ENCODE data around the gene C2CD4D. TPM values are rescaled to one million over a fixed set of nuclear protein-coding genes. Genes with fewer than 3 reads are reported as not detected.

Gene C2CD4D
- total RNA-seq, 1 experiment from 2014 or later, result not detected

DNA sequence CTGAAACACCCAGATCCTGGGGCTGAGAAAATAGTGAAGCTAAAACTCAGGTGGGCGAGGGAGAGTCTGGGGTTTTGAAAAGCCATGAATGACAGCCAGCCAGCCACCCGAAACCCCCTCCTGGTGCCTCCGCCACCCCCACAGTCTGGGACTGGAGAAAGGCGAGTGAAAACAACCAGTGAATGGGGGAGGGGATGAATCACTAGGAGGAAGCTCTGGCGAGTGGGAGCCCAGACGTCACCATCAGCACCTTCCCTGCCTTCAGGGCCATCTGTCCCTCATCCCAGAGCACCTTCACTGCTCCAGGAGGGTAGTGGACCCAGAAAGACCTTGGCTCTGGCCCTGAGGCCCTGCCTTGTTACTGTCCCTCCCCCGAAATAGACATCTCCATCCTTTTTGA, 17.2 kb downstream of the C2CD4D start:
- Histone ChIP-seq H3K4me3 (no peak overlapping the region), H3K4me1 (replicated peaks) (no peaks in the 10 kb centered on the region), H3K36me3 (no peaks in the 10 kb centered on the region), H3K27me3 (replicated peaks) (no peaks in the 10 kb centered on the region), H3K9me3 (replicated peaks) (no peaks in the 10 kb centered on the region), H3K27ac (no peak overlapping the region)
- DNase-seq (ENCODE audit: low read depth in 1 of 2, low spot score in 2 of 2), result no peak

DNA sequence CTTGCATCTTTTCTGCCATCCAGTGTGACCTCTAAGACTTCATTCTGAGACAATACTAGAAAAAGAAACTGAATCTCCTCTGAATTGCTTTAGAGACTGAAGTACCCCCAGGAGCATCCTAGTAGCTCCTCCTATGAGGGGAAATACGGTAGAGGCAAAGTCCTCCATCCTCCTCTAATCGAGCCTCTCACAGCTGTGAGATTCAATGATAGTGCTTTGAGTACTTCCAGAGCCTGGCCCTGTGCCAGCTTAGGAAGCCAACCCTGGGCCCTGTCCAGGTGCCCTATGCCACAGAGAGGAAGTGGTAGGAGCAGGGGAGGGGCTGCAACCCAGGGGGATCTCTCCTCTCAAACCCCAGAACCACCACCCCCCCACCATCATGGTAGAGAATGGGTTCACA, 18.7 kb downstream of the C2CD4D start:
- H3K27me3 ChIP-seq (replicated peaks), result no peaks in the 10 kb centered on the region
- no peak overlapping the region for H3K27ac ChIP-seq
- H3K4me1 ChIP-seq (replicated peaks), result no peaks in the 10 kb centered on the region
- no peaks in the 10 kb centered on the region for H3K9me3 ChIP-seq (replicated peaks)
- no peak overlapping the region for H3K4me3 ChIP-seq
- H3K36me3 ChIP-seq, result no peaks in the 10 kb centered on the region
- DNase-seq (ENCODE audit: low read depth in 1 of 2, low spot score in 2 of 2), result no peak

DNA sequence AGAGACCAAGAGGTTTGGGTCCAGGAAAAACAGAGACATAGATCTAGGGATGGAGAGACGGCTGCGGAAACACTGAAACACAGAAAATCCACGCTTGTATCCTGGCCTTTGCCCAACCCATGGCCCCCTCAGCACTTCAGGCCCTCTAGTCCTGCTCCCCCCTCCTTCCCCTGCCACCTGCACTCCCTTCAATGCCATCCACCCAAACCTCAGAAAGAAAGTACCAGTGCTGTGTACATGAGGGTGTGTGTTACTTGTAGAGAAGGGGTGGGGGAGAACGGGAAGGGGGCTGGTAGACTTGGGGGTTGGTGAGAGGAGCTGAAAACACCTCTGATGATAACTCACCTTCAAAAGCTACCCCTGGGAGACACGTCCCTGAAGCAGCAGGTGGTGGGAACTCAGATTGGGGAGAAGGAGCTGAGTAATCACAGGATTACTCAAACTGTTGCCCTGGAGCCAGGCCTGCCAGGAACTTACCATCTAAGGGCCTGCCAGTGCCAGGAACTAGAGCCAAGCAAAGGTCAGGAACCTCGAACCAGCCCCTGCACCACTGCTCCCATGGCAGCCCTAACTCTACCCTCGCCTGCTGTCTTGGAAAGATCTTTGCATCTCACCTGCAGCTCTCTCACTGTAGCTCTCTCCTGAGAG, 19.5 kb downstream of the C2CD4D start:
- DNase-seq (ENCODE audit: low read depth in 1 of 2, low spot score in 2 of 2), result no peak
- Histone ChIP-seq H3K9me3 (replicated peaks) (no peaks in the 10 kb centered on the region), H3K36me3 (no peaks in the 10 kb centered on the region), H3K27me3 (replicated peaks) (no peaks in the 10 kb centered on the region; the same call in 1 of the 2 replicates), H3K27ac (no peak overlapping the region), H3K4me1 (replicated peaks) (no peaks in the 10 kb centered on the region), H3K4me3 (no peak overlapping the region)

DNA sequence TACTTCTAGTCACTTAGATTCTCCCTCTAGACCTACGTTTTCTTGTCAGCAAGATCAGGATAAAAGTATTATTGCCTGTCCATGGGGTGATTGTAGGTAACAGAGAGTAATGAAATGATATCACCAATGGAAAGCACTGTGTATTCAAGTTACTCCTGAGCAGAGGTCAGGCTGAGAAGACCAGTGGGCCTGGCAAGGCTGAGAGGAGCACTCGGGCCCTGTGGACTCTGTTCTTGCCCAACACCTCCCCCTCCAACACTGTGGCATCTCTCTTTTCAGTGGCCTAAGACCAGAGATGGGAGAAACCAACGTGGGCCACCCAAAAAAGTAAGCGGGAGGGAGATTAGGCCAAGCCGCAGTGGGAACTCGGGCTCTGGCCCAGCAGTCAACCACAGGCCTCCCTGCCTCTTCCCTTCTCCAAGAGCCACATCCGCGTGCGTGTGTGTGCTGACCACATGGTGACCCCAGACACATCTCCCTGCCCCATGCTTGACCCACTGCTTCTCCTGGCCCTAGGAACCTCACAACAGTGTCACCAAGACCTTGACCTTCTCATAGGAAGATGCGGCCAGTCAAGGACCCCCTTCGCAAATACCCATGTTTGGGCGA, 20.3 kb downstream of the C2CD4D start:
- Histone ChIP-seq H3K27ac (no peak overlapping the region), H3K27me3 (replicated peaks) (no peaks in the 10 kb centered on the region; the same call in 1 of the 2 replicates), H3K36me3 (no peaks in the 10 kb centered on the region), H3K4me1 (replicated peaks) (no peaks in the 10 kb centered on the region), H3K4me3 (no peak overlapping the region), H3K9me3 (replicated peaks) (no peaks in the 10 kb centered on the region)
- DNase-seq (ENCODE audit: low read depth in 1 of 2, low spot score in 2 of 2), result no peak

DNA sequence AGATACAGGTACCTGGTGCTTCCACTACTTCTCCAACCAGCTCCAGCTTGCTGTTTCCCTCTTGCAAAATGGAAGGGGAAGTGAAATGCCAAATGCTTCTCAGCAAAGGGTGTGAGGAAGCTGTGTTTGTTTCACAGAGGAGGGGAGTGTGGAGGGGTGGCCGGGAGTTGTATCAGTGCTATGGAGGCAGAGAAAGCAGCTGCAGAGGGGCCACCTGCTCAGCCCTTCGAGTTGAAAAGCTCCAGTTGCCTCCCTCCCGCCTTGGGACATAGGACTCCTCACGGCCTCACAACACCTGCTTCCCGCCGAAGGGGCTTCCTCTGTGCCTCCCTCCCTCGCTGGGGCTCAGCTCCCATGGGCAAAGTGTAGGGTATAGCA, 22.3 kb downstream of the C2CD4D start:
- no peak overlapping the region for H3K27ac ChIP-seq
- no peaks in the 10 kb centered on the region for H3K36me3 ChIP-seq
- H3K4me1 ChIP-seq (replicated peaks), result no peaks in the 10 kb centered on the region
- H3K4me3 ChIP-seq, result no peak overlapping the region
- H3K9me3 ChIP-seq (replicated peaks), result no peaks in the 10 kb centered on the region
- H3K27me3 ChIP-seq (replicated peaks), result no peaks in the 10 kb centered on the region; the same call in 1 of the 2 replicates
- no peak for DNase-seq (ENCODE audit: low read depth in 1 of 2, low spot score in 2 of 2)

DNA sequence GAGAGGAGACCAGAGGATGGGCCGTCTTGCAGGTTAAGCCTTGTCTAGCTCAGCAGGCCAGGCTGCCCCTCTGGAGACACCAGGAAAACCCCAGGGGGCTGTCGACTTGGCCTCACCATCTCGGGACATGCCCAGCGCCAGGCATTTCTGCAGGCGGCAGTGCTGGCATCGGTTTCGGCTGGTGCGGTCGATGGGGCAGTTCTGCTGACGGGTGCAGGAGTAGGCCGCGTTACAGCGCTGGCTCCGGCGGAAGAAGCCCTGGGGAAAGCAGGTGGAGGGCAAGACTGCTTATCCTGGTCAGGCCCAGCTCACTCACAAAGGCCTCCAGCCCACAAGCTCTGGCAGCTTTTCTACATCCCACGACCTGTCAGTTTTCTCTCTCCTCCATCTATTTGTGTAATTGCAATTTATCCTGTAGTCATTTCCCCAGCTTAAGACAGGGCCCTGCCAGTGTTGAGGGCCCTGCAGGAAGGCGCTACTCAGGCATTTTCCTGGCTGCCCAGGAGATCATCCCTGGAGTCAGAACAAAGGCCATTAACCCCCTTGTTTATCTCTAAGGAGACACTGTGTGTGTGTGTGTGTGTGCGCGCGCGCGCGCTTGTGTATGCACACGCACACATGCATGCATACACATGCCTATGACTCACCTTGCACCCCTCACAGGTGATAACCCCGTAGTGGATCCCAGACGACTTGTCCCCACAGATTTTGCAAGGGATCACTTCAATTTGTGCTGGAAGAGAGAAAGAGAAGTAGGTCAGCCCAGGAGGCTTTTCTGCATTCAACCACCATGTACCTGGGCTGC, 22.9 kb downstream of the C2CD4D start:
- Histone ChIP-seq H3K27ac (no peak overlapping the region), H3K9me3 (replicated peaks) (no peaks in the 10 kb centered on the region), H3K4me3 (no peak overlapping the region), H3K36me3 (no peaks in the 10 kb centered on the region), H3K4me1 (replicated peaks) (no peaks in the 10 kb centered on the region), H3K27me3 (replicated peaks) (no peaks in the 10 kb centered on the region; the same call in 1 of the 2 replicates)
- no peak for DNase-seq (ENCODE audit: low read depth in 1 of 2, low spot score in 2 of 2)

DNA sequence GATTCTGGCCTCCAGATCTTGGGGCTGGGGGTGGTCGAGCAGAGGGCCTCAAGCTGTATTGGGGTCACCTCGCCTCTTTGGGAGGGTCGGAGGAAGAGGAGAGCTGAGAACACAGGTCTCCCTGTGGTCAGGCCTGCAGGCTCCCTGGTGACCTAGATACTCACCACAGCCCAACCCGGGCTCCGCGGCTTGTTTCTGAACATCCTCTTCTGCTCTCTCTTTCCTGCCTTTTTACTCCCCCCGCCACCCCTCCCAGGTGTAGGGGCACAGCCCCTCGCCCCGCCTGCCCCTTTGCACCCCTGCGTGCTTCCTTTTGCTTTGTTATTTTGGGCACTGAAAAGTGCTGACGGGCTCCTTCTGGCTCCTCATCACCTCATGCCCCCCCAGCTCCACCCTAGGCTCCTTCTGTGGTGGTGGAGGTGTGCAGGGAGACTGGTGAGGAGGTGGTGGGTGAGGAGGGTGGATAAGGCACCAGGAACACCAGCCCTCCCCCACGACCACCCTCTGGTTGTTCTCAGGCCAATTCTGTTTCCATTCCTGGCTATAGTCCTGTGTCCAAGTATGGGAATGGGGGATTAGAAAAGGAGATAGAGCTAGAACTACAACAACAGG, 23.8 kb downstream of the C2CD4D start:
- Histone ChIP-seq H3K27ac (no peak overlapping the region), H3K9me3 (replicated peaks) (no peaks in the 10 kb centered on the region), H3K27me3 (replicated peaks) (no peaks in the 10 kb centered on the region; the same call in 1 of the 2 replicates), H3K4me3 (no peak overlapping the region), H3K36me3 (no peaks in the 10 kb centered on the region), H3K4me1 (replicated peaks) (no peaks in the 10 kb centered on the region)
- no peak for DNase-seq (ENCODE audit: low read depth in 1 of 2, low spot score in 2 of 2)

DNA sequence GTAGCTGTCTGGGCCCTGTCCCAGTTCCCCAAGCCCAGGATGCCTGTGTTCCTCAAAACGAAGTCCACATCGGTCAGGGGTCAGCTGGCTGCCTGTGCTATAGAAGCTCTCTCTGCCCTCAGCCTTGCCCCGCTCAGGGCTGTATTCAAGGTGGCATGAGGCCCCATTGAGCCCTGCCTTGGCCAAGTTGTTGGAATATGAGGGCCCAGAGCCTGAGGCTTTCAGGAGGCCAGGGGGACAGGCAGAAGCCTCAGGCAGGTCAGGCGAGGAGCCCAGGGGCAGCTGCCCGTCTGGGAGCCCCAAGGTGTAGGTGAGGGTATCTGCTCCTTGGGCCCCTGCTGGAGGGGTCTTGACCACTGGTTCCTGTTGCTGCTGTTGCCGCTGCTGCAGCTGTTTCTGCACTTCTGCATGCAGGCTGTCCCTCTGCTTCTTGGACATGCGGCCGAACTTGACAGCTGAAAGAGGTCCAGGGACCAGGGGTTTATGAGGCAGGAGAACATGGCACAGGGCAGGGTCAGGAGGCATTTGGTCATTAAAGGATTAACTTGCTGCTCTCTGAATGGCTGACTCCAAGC, 24.6 kb downstream of the C2CD4D start:
- Histone ChIP-seq H3K27ac (no peak overlapping the region), H3K9me3 (replicated peaks) (no peaks in the 10 kb centered on the region), H3K36me3 (no peaks in the 10 kb centered on the region), H3K4me1 (replicated peaks) (no peaks in the 10 kb centered on the region; the same call in 1 of the 2 replicates), H3K27me3 (replicated peaks) (no peaks in the 10 kb centered on the region; the same call in 1 of the 2 replicates), H3K4me3 (no peak overlapping the region)
- no peak for DNase-seq (ENCODE audit: low read depth in 1 of 2, low spot score in 2 of 2)

GRCh38 chr1:151814426-151814825, 25.2 kb downstream of the C2CD4D start:
- Histone ChIP-seq H3K36me3 (no peaks in the 10 kb centered on the region), H3K4me1 (replicated peaks) (peaks cover 5% of the 10 kb centered on the region; the same call in 1 of the 2 replicates), H3K4me3 (no peak overlapping the region), H3K27me3 (replicated peaks) (no peaks in the 10 kb centered on the region; the same call in 1 of the 2 replicates), H3K27ac (no peak overlapping the region), H3K9me3 (replicated peaks) (no peaks in the 10 kb centered on the region)
- no peak for DNase-seq (ENCODE audit: low read depth in 1 of 2, low spot score in 2 of 2)

- H3K27ac ChIP-seq, result no peak overlapping the region
- no peak for DNase-seq (ENCODE audit: low read depth in 1 of 2, low spot score in 2 of 2)
- H3K9me3 ChIP-seq (replicated peaks), result no peaks in the 10 kb centered on the region
- no peaks in the 10 kb centered on the region for H3K36me3 ChIP-seq
- H3K4me3 ChIP-seq, result no peak overlapping the region
- no peaks in the 10 kb centered on the region; the same call in 1 of the 2 replicates for H3K27me3 ChIP-seq (replicated peaks)
- H3K4me1 ChIP-seq (replicated peaks), result peaks cover 5% of the 10 kb centered on the region; the same call in 1 of the 2 replicates
These were observed 26.2 kb downstream of the C2CD4D start for GRCh38 chr1:151813271-151813977.

GRCh38 chr1:151811181-151811580, 28.4 kb downstream of the C2CD4D start:
- H3K4me1 ChIP-seq (replicated peaks), result peaks cover 5% of the 10 kb centered on the region; the same call in 1 of the 2 replicates
- no peak overlapping the region for H3K27ac ChIP-seq
- H3K36me3 ChIP-seq, result no peaks in the 10 kb centered on the region
- DNase-seq (ENCODE audit: low read depth in 1 of 2, low spot score in 2 of 2), result no peak
- no peaks in the 10 kb centered on the region for H3K9me3 ChIP-seq (replicated peaks)
- peaks cover 4% of the 10 kb centered on the region for H3K27me3 ChIP-seq (replicated peaks)
- H3K4me3 ChIP-seq, result no peak overlapping the region

- Histone ChIP-seq H3K9me3 (replicated peaks) (no peaks in the 10 kb centered on the region), H3K27ac (peak overlapping the region; percentile 21; the same call in 1 of the 2 replicates), H3K4me1 (replicated peaks) (peaks cover 5% of the 10 kb centered on the region; the same call in 1 of the 2 replicates), H3K27me3 (replicated peaks) (peaks cover 10% of the 10 kb centered on the region), H3K36me3 (no peaks in the 10 kb centered on the region), H3K4me3 (no peak overlapping the region)
- peak in 1 of 2 experiments; percentile 19 for DNase-seq (ENCODE audit: low read depth in 1 of 2, low spot score in 2 of 2)
These were observed 29.5 kb downstream of the C2CD4D start for GRCh38 chr1:151809985-151810556.
